GM13977 (cell line): ENCODE data around the gene GIPC1.

Experiments used
- DNase-seq: peaks from one replicate; pipeline ENCODE4 v3.0.0; 2012; ENCODE audit warnings: low spot score
- CTCF ChIP-seq: IDR thresholded peaks from 2 replicates; pipeline ENCODE4 v1.5.1; 2012; ENCODE audit warnings: mild to moderate bottlenecking, control low read depth; ENCODE audit not compliant: insufficient read depth; ENCODE audit errors: extremely low read depth, missing control alignments
- in situ Hi-C: fragments of 300-500 bp; cut with MboI; formaldehyde crosslinking; loops from one replicate; pipeline ENCODE4 v1.12.0; 2022; ENCODE audit warnings: low sequenced_read_pairs, low pct_unique_long_range_greater_than_20kb, mixed read lengths, inconsistent platforms; ENCODE audit not compliant: unreplicated experiment

GIPC1 gene

GRCh38 chr19:14479309-14479974, 16.5 kb downstream of the GIPC1 start:
- no peak for DNase-seq
- in situ Hi-C loops = no loop called here
- TF ChIP-seq CTCF = no peak

- in situ Hi-C loops = no loop called here
- TF ChIP-seq CTCF = no peak
Observed at GRCh38 chr19:14478113-14478545, 17.8 kb downstream of the GIPC1 start.

GRCh38 chr19:14477418-14478112, 18.4 kb downstream of the GIPC1 start:
- in situ Hi-C loops = no loop called here
- peak; percentile 26 for DNase-seq
- TF ChIP-seq CTCF = no peak

More at GRCh38 chr19:14478113-14478545, 17.8 kb downstream of the GIPC1 start:
- DNase-seq = no peak

GRCh38 chr19:14476673-14477401, 19.1 kb downstream of the GIPC1 start:
- in situ Hi-C loops = no loop called here
- no peak for TF ChIP-seq CTCF
- DNase-seq = peak; percentile 13

GRCh38 chr19:14476327-14476672, 19.6 kb downstream of the GIPC1 start:
- no peak for DNase-seq
- no peak for TF ChIP-seq CTCF
- in situ Hi-C loops = no loop called here

GRCh38 chr19:14475251-14476073, 20.5 kb downstream of the GIPC1 start, which contains the start of gene PTGER1:
TSS of gene PTGER1 (minus strand) at chr19:14475354. CDS start at chr19:14474320, 1,034 bp downstream.
- peak; percentile 59 for DNase-seq
- TF ChIP-seq CTCF = peak; percentile 39
- in situ Hi-C loops = no loop called here
